Neuronal stem cell (in vitro differentiated cells): ENCODE data around the gene RNASEH2C.
"Not testable (repeated sequence)": the region's sequence is repeated elsewhere in the genome, so short reads cannot be mapped to it uniquely, and the experiment has no call there.

Experiments
- DNase-seq: peaks from one replicate; pipeline ENCODE4 v3.0.0-alpha.2; 2013; ENCODE audit warnings: low spot score
- H2AFZ ChIP-seq: one replicate; pipeline ENCODE4 v1.6.1; 2013; ENCODE audit warnings: mild to moderate bottlenecking, low read length, inconsistent platforms
- H2AK5ac ChIP-seq: 2 replicates; pipeline ENCODE4 v1.6.1; 2013; ENCODE audit warnings: low read depth, mild to moderate bottlenecking, inconsistent platforms, low read length, moderate library complexity, mixed read lengths
- H2BK120ac ChIP-seq: 2 replicates; pipeline ENCODE4 v1.6.1; 2013; ENCODE audit warnings: low read depth, mild to moderate bottlenecking, inconsistent platforms, low read length, moderate library complexity, mixed read lengths
- H2BK12ac ChIP-seq: one replicate; pipeline ENCODE4 v1.6.1; 2013; ENCODE audit warnings: low read length, inconsistent platforms
- H2BK15ac ChIP-seq: 2 replicates; pipeline ENCODE4 v1.6.1; 2013; ENCODE audit warnings: mild to moderate bottlenecking, low read length, inconsistent platforms, mixed read lengths
- H2BK5ac ChIP-seq: one replicate; pipeline ENCODE4 v1.6.1; 2013; ENCODE audit warnings: inconsistent platforms, mild to moderate bottlenecking, low read length, moderate library complexity
- H3K14ac ChIP-seq: one replicate; pipeline ENCODE4 v1.6.1; 2013; ENCODE audit warnings: low read length, inconsistent platforms
- H3K18ac ChIP-seq: 2 replicates; pipeline ENCODE4 v1.6.1; 2013; ENCODE audit warnings: low read length, inconsistent platforms
- H3K23ac ChIP-seq: 2 replicates; pipeline ENCODE4 v1.6.1; 2013; ENCODE audit warnings: low read depth, mild to moderate bottlenecking, mixed read lengths, low read length, inconsistent platforms; ENCODE audit not compliant: poor library complexity
- H3K27ac ChIP-seq: replicated peaks from 3 replicates; pipeline ENCODE4 v1.5.1; 2013; ENCODE audit warnings: low read length, inconsistent platforms
- H3K27me3 ChIP-seq, 3 experiments: 2 replicates each; pipeline ENCODE4 v1.6.1; 2013; ENCODE audit warnings: low read length in 3 of 3, mild to moderate bottlenecking in 2 of 3, inconsistent platforms in 1 of 3, low read depth in 1 of 3, mixed read lengths in 1 of 3, moderate library complexity in 1 of 3; ENCODE audit not compliant: control insufficient read depth in 3 of 3, insufficient read depth in 3 of 3
- H3K36me3 ChIP-seq, 2 donors: replicated peaks in 1 of 2; 2 replicates each; pipeline ENCODE4 v1.6.1; 2013; ENCODE audit warnings: low read length in 2 of 2; ENCODE audit not compliant: control insufficient read depth in 2 of 2, insufficient read depth in 2 of 2
- H3K4ac ChIP-seq: 2 replicates; pipeline ENCODE4 v1.6.1; 2013; ENCODE audit warnings: inconsistent platforms, mild to moderate bottlenecking, low read length, moderate library complexity
- H3K4me1 ChIP-seq, 2 donors: 1 replicate in 1 of 2; 2 replicates in 1 of 2; pipeline ENCODE4 v1.6.1; 2013; ENCODE audit warnings: low read length in 2 of 2, low read depth in 1 of 2; ENCODE audit not compliant: control insufficient read depth in 2 of 2, insufficient read depth in 1 of 2
- H3K4me2 ChIP-seq: one replicate; pipeline ENCODE4 v1.6.1; 2013; ENCODE audit warnings: mild to moderate bottlenecking, low read length, inconsistent platforms; ENCODE audit not compliant: insufficient read depth, poor library complexity, severe bottlenecking
- H3K4me3 ChIP-seq, 2 donors: 2 replicates each; pipeline ENCODE4 v1.5.1; 2013; ENCODE audit warnings: low read length in 2 of 2, mild to moderate bottlenecking in 2 of 2, inconsistent platforms in 1 of 2, moderate library complexity in 1 of 2
- H3K79me1 ChIP-seq: one replicate; pipeline ENCODE4 v1.6.1; 2013; ENCODE audit warnings: low read depth, mild to moderate bottlenecking, inconsistent platforms, low read length, moderate library complexity
- H3K9ac ChIP-seq: one replicate; pipeline ENCODE4 v1.6.1; 2013; ENCODE audit warnings: mild to moderate bottlenecking, low read depth, low read length, inconsistent platforms; ENCODE audit not compliant: poor library complexity
- H3K9me3 ChIP-seq, 2 donors: replicated peaks in 1 of 2; 2 replicates each; pipeline versions ENCODE3 to v1.6.1; 2013; ENCODE audit warnings: low read length in 2 of 2, mild to moderate bottlenecking in 2 of 2, inconsistent platforms in 1 of 2, low read depth in 1 of 2, mixed read lengths in 1 of 2, moderate library complexity in 1 of 2; ENCODE audit not compliant: control insufficient read depth in 2 of 2, insufficient read depth in 1 of 2
- H4K8ac ChIP-seq: one replicate; pipeline ENCODE4 v1.6.1; 2013; ENCODE audit warnings: low read depth, mild to moderate bottlenecking, inconsistent platforms, low read length, moderate library complexity
- H4K91ac ChIP-seq: one replicate; pipeline ENCODE4 v1.6.1; 2013; ENCODE audit warnings: low read length, low read depth, mild to moderate bottlenecking, inconsistent platforms; ENCODE audit not compliant: poor library complexity
- WGBS, 2 donors: extraction: QIAGEN DNeasy Blood & Tissue Kit; methylation state at CpG; one replicate each; pipeline ENCODE4 v1.1.7; 2013; ENCODE audit warnings: missing lambda C conversion rate in 2 of 2, mixed read lengths in 1 of 2; ENCODE audit not compliant: insufficient read length in 2 of 2, insufficient replicate concordance in 1 of 2; ENCODE audit errors: extremely low coverage in 2 of 2; 5-methylcytosine and 5-hydroxymethylcytosine counted together

Gene RNASEH2C

GRCh38 chr11:65685981-65686380 lies 34.6 kb downstream of the RNASEH2C start:
- Histone ChIP-seq H3K9me3 (no peaks in the 10 kb centered on the region), H3K27me3 (peaks cover 0 to 7% (median 0%) of the 10 kb centered on the region in 3 experiments)
- no CpG with 5 or more reads among the region's 8 CpGs for WGBS, 2 donors

GRCh38 chr11:65683480-65683879 lies 37.1 kb downstream of the RNASEH2C start:
- not testable (repeated sequence) for H3K18ac ChIP-seq, H4K91ac ChIP-seq, H3K4me2 ChIP-seq, H3K4me1 ChIP-seq, H3K27me3 ChIP-seq, H2AFZ ChIP-seq, DNase-seq, H2BK15ac ChIP-seq, H3K9ac ChIP-seq, H3K79me1 ChIP-seq, H2AK5ac ChIP-seq, H3K36me3 ChIP-seq, H3K9me3 ChIP-seq, H3K4ac ChIP-seq, H2BK5ac ChIP-seq, H2BK12ac ChIP-seq, H3K23ac ChIP-seq, H3K14ac ChIP-seq, H3K27ac ChIP-seq, H4K8ac ChIP-seq, H3K4me3 ChIP-seq, H2BK120ac ChIP-seq
- no CpG with 5 or more reads among the region's 6 CpGs for WGBS, 2 donors

More at GRCh38 chr11:65685981-65686380, 34.6 kb downstream of the RNASEH2C start:
- Histone ChIP-seq H3K4me3 (no peak overlapping the region), H3K18ac (no peak overlapping the region), H3K4me2 (no peak overlapping the region), H2AFZ (no peak overlapping the region), H3K14ac (no peak overlapping the region), H3K79me1 (no peaks in the 10 kb centered on the region), H4K8ac (no peak overlapping the region), H2AK5ac (no peak overlapping the region), H2BK120ac (no peak overlapping the region), H3K4ac (no peak overlapping the region), H3K23ac (no peak overlapping the region), H2BK12ac (no peak overlapping the region), H3K36me3 (no peaks in the 10 kb centered on the region), H2BK5ac (no peak overlapping the region), H3K27ac (no peak overlapping the region), H2BK15ac (no peak overlapping the region), H3K4me1 (no peaks in the 10 kb centered on the region), H4K91ac (no peak overlapping the region), H3K9ac (no peak overlapping the region)
- DNase-seq, result no peak

- DNase-seq, result no peak
- Histone ChIP-seq H4K8ac (no peak overlapping the region), H3K4ac (no peak overlapping the region), H3K9ac (no peak overlapping the region), H3K4me1 (no peaks in the 10 kb centered on the region), H3K27me3 (peaks cover 0 to 7% (median 0%) of the 10 kb centered on the region in 3 experiments), H3K4me2 (no peak overlapping the region), H3K27ac (no peak overlapping the region), H3K4me3 (no peak overlapping the region), H2BK5ac (no peak overlapping the region), H3K36me3 (no peaks in the 10 kb centered on the region), H3K23ac (no peak overlapping the region), H2BK120ac (no peak overlapping the region), H2AK5ac (no peak overlapping the region), H2BK15ac (no peak overlapping the region), H3K9me3 (no peaks in the 10 kb centered on the region), H4K91ac (no peak overlapping the region), H2AFZ (no peak overlapping the region), H3K18ac (no peak overlapping the region), H3K79me1 (no peaks in the 10 kb centered on the region), H2BK12ac (no peak overlapping the region), H3K14ac (no peak overlapping the region)
- WGBS, 2 donors, result no CpG with 5 or more reads among the region's 5 CpGs
Observed at GRCh38 chr11:65680192-65680743, 40.3 kb downstream of the RNASEH2C start.

DNA sequence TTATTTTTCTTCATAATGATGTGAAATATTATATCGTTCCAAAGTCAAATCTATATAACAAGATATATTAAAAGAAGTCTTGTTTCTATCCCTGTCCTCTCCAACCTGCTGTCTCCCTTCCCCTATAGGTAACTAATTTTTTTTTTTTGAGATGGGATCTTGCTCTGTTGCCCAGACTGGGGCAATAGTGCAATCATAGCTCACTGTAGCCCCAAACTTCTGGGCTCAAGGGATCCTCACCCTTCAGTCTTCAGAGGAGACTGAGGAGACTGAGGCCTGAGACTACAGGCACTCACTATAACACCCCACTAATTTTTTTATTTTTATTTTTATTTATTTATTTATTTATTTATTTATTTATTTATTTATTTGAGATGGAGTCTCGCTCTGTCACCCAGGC lies 47.6 kb downstream of the RNASEH2C start:
- H3K9ac ChIP-seq, result no peak overlapping the region
- no peak overlapping the region for H3K23ac ChIP-seq
- no peaks in the 10 kb centered on the region for H3K27me3 ChIP-seq
- no peak overlapping the region for H3K27ac ChIP-seq
- H2BK15ac ChIP-seq, result no peak overlapping the region
- H2BK120ac ChIP-seq, result no peak overlapping the region
- no peaks in the 10 kb centered on the region for H3K4me1 ChIP-seq
- no peak overlapping the region for H3K18ac ChIP-seq
- H3K14ac ChIP-seq, result no peak overlapping the region
- no peak overlapping the region for H2AFZ ChIP-seq
- no peak overlapping the region for H3K4ac ChIP-seq
- H3K4me3 ChIP-seq, result no peak overlapping the region
- H3K9me3 ChIP-seq, result no peaks in the 10 kb centered on the region
- H2AK5ac ChIP-seq, result no peak overlapping the region
- H2BK5ac ChIP-seq, result no peak overlapping the region
- H3K79me1 ChIP-seq, result no peaks in the 10 kb centered on the region
- no peak overlapping the region for H3K4me2 ChIP-seq
- no peaks in the 10 kb centered on the region for H3K36me3 ChIP-seq
- H4K91ac ChIP-seq, result no peak overlapping the region
- no CpG with 5 or more reads among the region's 2 CpGs for WGBS, 2 donors
- H4K8ac ChIP-seq, result no peak overlapping the region
- DNase-seq, result no peak
- no peak overlapping the region for H2BK12ac ChIP-seq
